HEK293T (cell line): ENCODE results near the gene SLC9A8.

Experiments
- CTCF ChIA-PET: fragments of 350-600 bp; formaldehyde crosslinking; extraction: SDS; loops from one replicate; lab custom pipeline; 2021; ENCODE audit warnings: antibody characterized with exemption, inconsistent platforms; lab: Yijun Ruan, JAX
- POLR2A ChIA-PET: fragments of 350-600 bp; formaldehyde crosslinking; extraction: SDS; loops from one replicate; lab custom pipeline; 2020; ENCODE audit warnings: antibody characterized with exemption, inconsistent platforms; lab: Yijun Ruan, JAX
- DNase-seq: peaks from one replicate; pipeline ENCODE4 v3.0.0; 2012; ENCODE audit warnings: mixed read lengths; ENCODE audit errors: extremely low spot score
- ARNT ChIP-seq: fragments of 450-650 bp; IDR thresholded peaks from 2 replicates; pipeline ENCODE4 v1.6.1; 2017; ENCODE audit warnings: mild to moderate bottlenecking
- BHLHE40 ChIP-seq: fragments of 450-650 bp; IDR thresholded peaks from 2 replicates; pipeline ENCODE4 v1.6.1; 2016; ENCODE audit warnings: mild to moderate bottlenecking, moderate library complexity, borderline replicate concordance
- CTBP1 ChIP-seq: fragments of 450-650 bp; IDR thresholded peaks from 2 replicates; pipeline ENCODE4 v1.6.1; 2016; ENCODE audit warnings: borderline replicate concordance
- ELF4 ChIP-seq: fragments of 450-650 bp; IDR thresholded peaks from 2 replicates; pipeline ENCODE4 v1.6.1; 2017; ENCODE audit warnings: antibody characterized with exemption
- FOXA1 ChIP-seq: fragments of 450-650 bp; IDR thresholded peaks from 2 replicates; pipeline ENCODE4 v1.6.1; 2016; ENCODE audit warnings: mild to moderate bottlenecking
- FOXK2 ChIP-seq: fragments of 450-650 bp; IDR thresholded peaks from 2 replicates; pipeline ENCODE4 v1.6.1; 2016; ENCODE audit warnings: mild to moderate bottlenecking
- FOXM1 ChIP-seq: fragments of 450-650 bp; IDR thresholded peaks from 2 replicates; pipeline ENCODE4 v1.6.1; 2017; ENCODE audit warnings: mild to moderate bottlenecking, borderline replicate concordance
- HDGF ChIP-seq: fragments of 450-650 bp; IDR thresholded peaks from 2 replicates; pipeline ENCODE4 v1.6.1; 2017; ENCODE audit warnings: antibody characterized with exemption, borderline replicate concordance
- L3MBTL2 ChIP-seq: fragments of 450-650 bp; conservative IDR thresholded peaks from 2 replicates; pipeline ENCODE4 v1.6.1; 2016; ENCODE audit warnings: mild to moderate bottlenecking
- LEF1 ChIP-seq: fragments of 450-650 bp; IDR thresholded peaks from 2 replicates; pipeline ENCODE4 v1.6.1; 2017; ENCODE audit warnings: mild to moderate bottlenecking, borderline replicate concordance
- NFRKB ChIP-seq: fragments of 450-650 bp; IDR thresholded peaks from 2 replicates; pipeline ENCODE4 v1.6.1; 2016; ENCODE audit warnings: mild to moderate bottlenecking, moderate library complexity
- SP1 ChIP-seq: fragments of 450-650 bp; IDR thresholded peaks from 2 replicates; pipeline ENCODE4 v1.6.1; 2017
- SUZ12 ChIP-seq: fragments of 450-650 bp; IDR thresholded peaks from 2 replicates; pipeline ENCODE4 v1.6.1; 2016; ENCODE audit warnings: mild to moderate bottlenecking
- TARDBP ChIP-seq: fragments of 450-650 bp; IDR thresholded peaks from 2 replicates; pipeline ENCODE4 v1.6.1; 2016
- ZNF384 ChIP-seq: fragments of 450-650 bp; IDR thresholded peaks from 2 replicates; pipeline ENCODE4 v1.6.1; 2016
- TF ChIP-seq, protein P1 (sequence below): fragments of 450-650 bp; IDR thresholded peaks from 2 replicates; pipeline ENCODE4 v1.6.1; 2016

SLC9A8 gene

DNA sequence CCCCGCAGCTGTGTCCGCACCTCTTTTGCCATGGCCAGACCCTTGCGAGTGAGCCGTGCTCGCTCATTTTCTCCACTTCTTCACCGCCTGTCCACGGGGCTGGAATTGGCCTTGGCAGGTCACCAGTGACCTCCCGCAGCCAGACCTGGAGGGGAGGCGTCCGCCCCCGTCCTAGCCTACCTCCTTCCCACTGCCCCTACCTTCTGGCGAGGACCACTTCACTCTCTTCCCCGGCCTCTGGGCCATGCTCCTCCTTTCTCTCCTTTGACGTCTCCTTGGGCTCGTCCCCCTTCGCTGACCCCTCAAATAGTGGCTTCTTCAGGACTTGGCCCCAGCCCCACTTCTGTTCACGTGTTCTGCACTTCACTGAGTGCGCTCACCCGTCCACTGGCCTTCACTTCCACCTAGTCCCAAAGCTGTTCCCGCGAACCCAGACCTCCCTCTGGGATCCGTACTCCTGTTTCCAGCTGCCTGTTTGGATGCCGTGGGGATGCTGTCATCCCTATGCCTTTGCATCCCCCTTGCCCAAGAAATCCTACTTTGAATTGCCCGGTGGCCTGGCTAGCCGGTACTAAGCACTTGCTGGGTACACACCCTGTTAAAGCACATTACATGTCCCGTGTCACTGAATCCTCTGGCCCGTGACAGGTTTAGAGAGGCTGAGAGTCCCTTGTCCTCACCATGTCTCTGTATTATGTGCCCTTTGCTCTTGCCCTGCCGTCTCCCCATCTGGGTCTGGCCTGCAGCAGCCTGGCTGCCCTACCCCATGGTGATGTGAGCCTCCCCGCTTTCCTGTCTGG, 69.7 kb downstream of the SLC9A8 start:
- POLR2A ChIA-PET, result no interaction called here
- no peak for TF ChIP-seq ARNT
- TF ChIP-seq ELF4, result no peak
- no peak for TF ChIP-seq FOXM1
- DNase-seq, result no peak
- CTCF ChIA-PET, result interaction anchor here (0.5 kb wide), 1 partner anchor 175 kb away, joined by 4 read pairs; no protein-coding TSS in a partner anchor

DNA sequence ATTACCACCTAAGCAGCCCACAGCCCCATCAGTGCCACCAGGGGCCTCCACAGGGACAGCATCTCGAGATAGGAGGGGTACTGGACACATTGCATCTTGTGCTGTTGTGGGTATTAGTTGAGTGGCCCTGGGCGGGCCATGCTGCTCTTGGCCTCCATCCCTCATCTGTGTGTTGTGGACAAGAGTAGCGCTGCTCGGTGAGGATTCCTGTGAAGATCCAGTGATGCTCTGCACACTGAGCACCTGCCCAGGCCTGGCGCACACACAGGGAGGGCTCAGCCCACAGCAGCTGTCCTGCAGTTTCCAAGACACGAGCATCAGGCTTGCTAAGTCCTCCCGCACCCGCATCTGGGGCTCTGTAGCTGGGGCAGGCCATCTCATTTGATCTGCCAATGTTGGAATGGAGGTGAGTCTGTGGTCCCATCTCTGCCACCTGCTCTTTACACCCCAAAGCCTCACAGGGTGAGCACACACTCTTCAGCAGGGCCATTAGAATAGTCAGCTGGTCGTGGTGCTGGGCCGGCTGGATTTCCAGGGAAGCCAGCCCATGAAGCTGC, 70.7 kb downstream of the SLC9A8 start:
- CTCF ChIA-PET, result no interaction called here
- POLR2A ChIA-PET, result no interaction called here
- TF ChIP-seq FOXA1 (no peak), SUZ12 (no peak), FOXM1 (no peak), BHLHE40 (no peak), TARDBP (no peak), CTBP1 (no peak), ZNF384 (no peak), L3MBTL2 (no peak)
- TF ChIP-seq, protein P1, sequence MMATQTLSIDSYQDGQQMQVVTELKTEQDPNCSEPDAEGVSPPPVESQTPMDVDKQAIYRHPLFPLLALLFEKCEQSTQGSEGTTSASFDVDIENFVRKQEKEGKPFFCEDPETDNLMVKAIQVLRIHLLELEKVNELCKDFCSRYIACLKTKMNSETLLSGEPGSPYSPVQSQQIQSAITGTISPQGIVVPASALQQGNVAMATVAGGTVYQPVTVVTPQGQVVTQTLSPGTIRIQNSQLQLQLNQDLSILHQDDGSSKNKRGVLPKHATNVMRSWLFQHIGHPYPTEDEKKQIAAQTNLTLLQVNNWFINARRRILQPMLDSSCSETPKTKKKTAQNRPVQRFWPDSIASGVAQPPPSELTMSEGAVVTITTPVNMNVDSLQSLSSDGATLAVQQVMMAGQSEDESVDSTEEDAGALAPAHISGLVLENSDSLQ, result no peak
- DNase-seq, result no peak

- ChIA-PET POLR2A (no interaction called here), CTCF (interaction anchor here (0.6 kb wide), 1 partner anchor 274 kb away, joined by 3 read pairs; no protein-coding TSS in a partner anchor)
- no peak for DNase-seq
- no peak for TF ChIP-seq L3MBTL2
- no peak for TF ChIP-seq ARNT
- TF ChIP-seq SP1, result no peak
- no peak for TF ChIP-seq ELF4
- TF ChIP-seq FOXM1, result no peak
- no peak for TF ChIP-seq TARDBP
- no peak for TF ChIP-seq ZNF384
- no peak for TF ChIP-seq FOXA1
- no peak for TF ChIP-seq LEF1
- no peak for TF ChIP-seq SUZ12
- TF ChIP-seq CTBP1, result no peak
- no peak for TF ChIP-seq NFRKB
- TF ChIP-seq, protein P1, result no peak
- TF ChIP-seq HDGF, result no peak
- TF ChIP-seq FOXK2, result no peak
- no peak for TF ChIP-seq BHLHE40
Observed at GRCh38 chr20:49885558-49886332, 73.1 kb downstream of the SLC9A8 start.

- no peak for DNase-seq
- ChIA-PET POLR2A (no interaction called here), CTCF (interaction anchor here (1.0 to 2.6 kb wide), 4 partner anchors 13 to 345 kb away, joined by 4 to 7 read pairs (median 6); no protein-coding TSS in a partner anchor)
- no peak for TF ChIP-seq SP1
- TF ChIP-seq FOXA1, result no peak
- TF ChIP-seq FOXK2, result no peak
- TF ChIP-seq FOXM1, result no peak
- TF ChIP-seq ZNF384, result no peak
- TF ChIP-seq TARDBP, result no peak
- no peak for TF ChIP-seq NFRKB
- TF ChIP-seq L3MBTL2, result no peak
- no peak for TF ChIP-seq CTBP1
- no peak for TF ChIP-seq BHLHE40
- no peak for TF ChIP-seq HDGF
- TF ChIP-seq ARNT, result no peak
- TF ChIP-seq ELF4, result no peak
- no peak for TF ChIP-seq LEF1
- TF ChIP-seq SUZ12, result no peak
- TF ChIP-seq, protein P1, result no peak
Observed at GRCh38 chr20:49886571-49887213, 74.1 kb downstream of the SLC9A8 start.
